GF-D8 (cell line): ENCODE results near the gene GCC2.
"Not testable (repeated sequence)": the region's sequence is repeated elsewhere in the genome, so short reads cannot be mapped to it uniquely, and the experiment has no call there.

ENCODE experiments used
- DNase-seq: peaks from one replicate; lab custom pipeline; 2025; lab: John Stamatoyannopoulos, UW

The GCC2 gene

DNA sequence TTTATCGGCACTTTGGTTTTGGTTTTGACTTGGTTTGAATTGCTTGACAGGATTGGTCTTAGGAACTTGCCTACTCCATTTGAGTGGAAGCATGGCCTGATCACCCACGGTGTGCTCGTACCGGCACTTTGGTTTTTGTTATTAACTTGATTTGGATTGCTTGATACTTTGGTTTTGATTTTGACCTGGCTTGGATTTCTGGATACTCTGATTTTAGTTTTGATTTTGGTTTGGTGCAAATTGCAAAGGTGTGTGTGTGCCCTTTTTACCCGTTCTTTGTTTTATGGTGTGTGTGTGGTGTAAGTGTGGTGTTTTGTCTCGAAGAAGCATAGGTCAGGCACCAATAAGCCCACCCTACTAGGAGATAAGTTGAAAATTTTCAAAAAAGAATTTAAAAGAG, 75.7 kb downstream of the GCC2 start:
- not testable (repeated sequence) for DNase-seq

DNA sequence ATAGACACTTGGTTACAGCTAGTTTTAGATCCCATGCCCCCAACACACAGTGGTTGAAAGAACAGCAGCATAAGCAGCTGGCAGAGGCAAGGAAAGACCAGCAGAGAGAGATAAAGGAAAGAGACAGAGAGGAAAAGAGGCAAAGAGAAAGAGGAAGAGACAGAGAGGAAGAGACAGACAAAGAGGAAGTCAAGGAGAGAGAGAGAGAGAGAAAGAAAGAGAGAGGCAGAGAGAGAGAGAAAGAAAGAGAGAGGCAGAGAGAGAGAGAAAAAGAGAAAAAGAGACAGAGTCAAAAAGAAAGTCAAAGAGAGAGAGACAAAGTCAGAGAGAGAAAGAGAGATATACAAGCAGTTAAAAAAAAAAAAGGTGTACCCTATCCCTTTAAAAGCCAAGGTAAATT, 76.3 kb downstream of the GCC2 start:
- not testable (repeated sequence) for DNase-seq

GRCh38 chr2:108531674-108532055, 82.7 kb downstream of the GCC2 start:
- no peak for DNase-seq

- DNase-seq = peak; percentile 60
These were observed 85.0 kb downstream of the GCC2 start, which contains the start of gene LIMS1 for GRCh38 chr2:108533832-108534583. LIMS1 (plus strand) TSS chr2:108534470; CDS start chr2:108534563, 93 bp downstream.

- DNase-seq = no peak
These were observed 85.8 kb downstream of the GCC2 start for GRCh38 chr2:108534584-108535356.

GRCh38 chr2:108535357-108535631, 86.3 kb downstream of the GCC2 start:
- no peak for DNase-seq

- no peak for DNase-seq
These were observed 87.3 kb downstream of the GCC2 start for GRCh38 chr2:108536133-108536780.

DNA sequence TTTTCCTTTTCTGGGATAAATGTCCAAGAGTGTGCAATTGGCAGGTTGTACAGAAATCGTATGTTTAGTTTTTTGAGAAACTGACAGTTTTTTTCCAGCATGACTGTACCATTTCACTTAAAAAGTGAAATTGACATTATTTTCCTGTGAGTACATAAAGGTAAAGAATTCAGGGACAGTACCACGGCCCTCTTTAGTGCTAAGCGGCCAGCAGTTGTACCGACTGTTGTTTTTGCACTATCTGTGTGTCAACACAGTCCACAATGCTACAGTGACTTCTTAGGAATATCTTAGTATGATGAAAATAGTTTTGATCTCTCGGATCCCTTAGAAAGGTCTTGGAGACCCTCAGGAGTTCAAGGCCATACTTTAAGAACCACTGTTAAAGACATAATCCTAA, 87.9 kb downstream of the GCC2 start:
- no peak for DNase-seq

DNA sequence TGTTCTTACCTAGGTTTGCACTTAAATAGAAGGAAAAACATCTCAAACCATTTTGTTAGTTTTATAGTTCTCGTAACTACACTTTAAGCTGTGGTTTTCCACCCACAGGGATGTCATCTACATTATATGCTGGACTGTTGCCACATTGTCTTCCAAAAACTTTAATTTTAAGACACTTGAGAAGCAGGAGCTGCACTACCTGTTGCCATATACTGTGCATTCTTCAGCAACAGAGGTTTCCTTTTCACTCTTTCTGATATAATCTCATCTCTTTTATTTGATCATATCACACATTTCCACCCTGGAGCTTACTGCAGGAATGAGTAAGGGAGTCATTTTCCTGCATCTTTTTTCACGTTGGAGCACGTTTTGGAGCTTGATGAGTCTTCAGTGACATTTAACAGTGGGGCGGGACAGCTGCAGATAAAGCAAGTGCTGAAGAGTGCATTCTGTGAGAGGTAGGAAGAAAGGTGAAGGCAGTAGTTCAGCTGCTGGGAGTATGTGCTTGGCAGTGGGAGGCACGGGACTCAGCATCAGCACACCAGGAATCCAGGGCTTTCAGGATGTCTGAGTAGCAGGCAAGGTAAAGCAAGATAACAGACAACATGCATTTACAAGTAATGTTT, 89.1 kb downstream of the GCC2 start:
- DNase-seq = no peak

DNA sequence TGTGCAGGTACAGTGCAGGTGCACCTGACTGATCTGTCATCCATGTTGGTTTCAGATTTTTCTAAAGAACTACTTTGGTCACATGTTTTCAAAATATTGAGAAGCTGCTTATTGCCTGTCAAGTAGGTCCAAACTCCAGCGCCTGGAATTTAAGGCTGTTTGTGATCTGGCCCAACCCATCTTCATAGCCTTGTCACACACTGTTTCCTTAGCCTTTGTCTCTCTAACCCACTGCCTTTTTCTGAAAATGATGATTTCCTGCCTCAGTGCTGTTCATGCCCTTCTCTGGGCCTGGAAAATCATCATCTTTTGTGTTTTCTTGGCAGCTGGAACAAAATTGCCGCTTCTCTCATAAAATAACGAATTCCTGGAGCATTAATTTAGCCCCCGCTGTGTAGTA, 92.4 kb downstream of the GCC2 start:
- no peak for DNase-seq

- no peak for DNase-seq
These were observed 93.1 kb downstream of the GCC2 start for GRCh38 chr2:108542071-108542470.

DNA sequence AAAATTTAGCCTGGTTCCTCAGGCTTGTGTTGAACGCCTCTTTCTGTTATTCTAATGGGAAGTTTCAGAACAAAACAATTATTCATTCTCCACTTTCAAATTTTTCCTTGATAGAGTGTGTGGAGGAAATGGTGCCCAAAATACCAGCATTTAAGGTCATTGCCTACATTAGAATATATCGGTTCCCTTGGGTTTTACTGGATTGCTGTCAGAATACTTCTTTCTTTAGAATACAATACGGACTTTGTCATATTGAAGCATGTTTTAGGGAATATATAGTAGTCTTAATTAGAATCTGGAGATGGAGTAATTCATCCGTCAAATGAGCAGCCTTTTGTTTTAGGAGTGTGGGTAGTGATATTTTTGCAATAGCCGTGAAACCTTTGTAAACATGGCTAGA, 98.6 kb downstream of the GCC2 start:
- no peak for DNase-seq

DNA sequence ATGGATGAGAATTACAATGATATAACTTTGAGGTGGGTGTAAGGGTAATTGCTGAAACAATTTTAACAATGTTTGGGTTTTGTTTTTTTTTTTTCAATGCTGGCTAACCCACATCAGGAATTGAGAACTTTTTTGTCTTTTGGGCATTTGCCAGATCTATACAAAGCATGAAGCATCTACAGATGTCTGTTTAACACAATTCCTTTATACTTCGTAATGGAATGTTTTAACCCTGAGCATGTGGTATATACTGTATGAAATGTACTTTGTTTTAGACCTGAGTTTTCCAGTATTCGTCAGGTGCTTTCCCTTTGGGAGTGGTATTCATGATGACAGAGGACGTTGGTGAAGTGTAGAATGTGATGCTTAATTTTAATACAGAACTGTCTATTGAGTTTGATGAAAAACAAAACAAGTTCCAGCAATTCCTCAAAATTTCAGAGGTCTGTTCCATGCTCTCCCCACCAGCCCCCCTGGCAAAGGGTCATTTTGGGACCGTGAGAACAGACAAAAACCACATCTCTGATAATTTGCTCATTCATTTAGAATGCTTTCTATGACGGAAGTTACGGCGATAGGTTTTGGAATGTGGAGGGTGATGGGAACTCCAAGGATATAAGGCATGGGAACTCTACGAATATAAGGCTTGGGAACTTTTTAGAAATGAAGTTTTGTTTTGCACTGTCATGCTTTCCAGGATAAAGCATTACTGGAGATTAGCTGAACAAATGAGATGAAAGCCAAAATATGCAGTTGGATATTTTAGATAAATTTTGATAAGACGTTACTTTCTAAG, 99.4 kb downstream of the GCC2 start:
- DNase-seq = no peak

DNA sequence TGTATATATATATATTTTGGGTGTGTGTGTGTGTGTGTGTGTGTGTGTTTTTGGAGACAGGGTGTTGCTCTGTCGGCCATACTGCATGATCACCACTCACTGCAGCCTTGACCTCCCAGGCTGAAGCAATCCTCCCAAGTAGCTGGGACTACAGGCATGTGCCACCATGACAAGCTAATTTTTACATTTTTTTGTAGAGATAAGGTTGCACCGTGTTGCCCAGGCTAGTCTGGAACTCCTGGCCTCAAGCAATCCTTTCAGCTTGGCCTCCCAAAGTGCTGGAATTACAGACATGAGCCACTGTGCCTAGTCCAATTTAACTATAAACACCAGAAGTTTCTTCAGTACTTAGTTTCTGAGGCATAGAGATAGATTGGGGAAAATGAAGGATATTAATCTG, 103.6 kb downstream of the GCC2 start:
- no peak for DNase-seq

DNA sequence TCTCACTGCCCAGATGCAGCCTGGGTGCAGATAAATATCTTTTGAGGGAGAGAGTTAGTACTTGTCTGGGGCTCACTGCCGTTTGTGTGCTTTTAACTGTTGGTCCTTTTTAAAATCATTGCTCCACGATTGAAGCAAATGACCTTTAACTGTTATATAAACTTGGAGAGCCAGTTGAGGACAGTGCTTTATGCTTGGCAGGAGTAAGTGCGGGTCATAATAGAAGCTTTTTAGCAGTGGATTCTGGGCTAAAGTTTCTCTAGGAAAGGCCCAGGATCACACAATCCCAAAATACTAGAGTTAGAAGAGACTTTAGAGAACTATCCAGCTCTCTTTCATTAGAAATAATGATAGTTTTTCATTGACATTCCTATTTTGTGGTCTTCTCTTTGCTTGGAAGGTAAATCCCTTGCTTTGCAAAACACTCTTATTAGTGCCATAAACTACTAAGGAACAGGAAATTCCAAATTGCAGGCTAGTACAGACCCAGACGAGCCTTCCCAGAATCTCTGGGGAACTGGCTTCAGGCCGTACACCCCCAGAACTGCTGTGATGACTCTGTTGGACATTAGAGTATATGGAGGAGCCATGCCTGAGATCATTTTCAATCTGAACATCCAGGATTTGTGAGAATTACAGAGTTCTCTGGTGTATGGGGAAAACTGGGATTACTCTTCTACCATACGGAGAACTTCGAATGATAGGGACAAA, 104.4 kb downstream of the GCC2 start:
- no peak for DNase-seq

DNA sequence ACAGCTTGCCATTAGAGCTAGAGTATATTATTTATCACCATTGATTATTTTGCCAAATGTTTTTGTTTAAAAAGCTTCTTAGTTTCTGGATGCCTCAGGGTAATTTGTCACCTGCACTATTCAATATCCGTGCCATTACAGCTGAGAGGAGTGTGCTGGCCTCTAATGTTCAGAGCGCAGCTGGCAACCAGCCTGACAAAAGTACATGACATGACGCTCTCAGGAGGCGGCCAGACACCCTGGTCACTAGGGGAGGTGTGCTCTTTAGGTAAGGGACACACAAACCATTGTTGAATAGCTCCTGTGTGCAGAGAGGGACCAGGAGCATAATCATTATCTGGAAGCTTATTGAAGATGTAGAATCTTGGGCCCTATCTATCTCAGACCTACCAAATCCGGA, 105.5 kb downstream of the GCC2 start:
- no peak for DNase-seq

- no peak for DNase-seq
These were observed 106.6 kb downstream of the GCC2 start for GRCh38 chr2:108555572-108555971.

- DNase-seq = not testable (repeated sequence)
These were observed 107.6 kb downstream of the GCC2 start for GRCh38 chr2:108556581-108556980.
